ENCODE data around the gene GPC6. TPM values are rescaled to one million over a fixed set of nuclear protein-coding genes. Genes with fewer than 3 reads are reported as not detected.

Gene GPC6
- total RNA-seq, 5 donors from 2014 or later (not counting 1 experiment from before 2014, with no cell fraction given), result 0.03 to 0.18 (median 0.06) TPM; not detected in 2

DNA sequence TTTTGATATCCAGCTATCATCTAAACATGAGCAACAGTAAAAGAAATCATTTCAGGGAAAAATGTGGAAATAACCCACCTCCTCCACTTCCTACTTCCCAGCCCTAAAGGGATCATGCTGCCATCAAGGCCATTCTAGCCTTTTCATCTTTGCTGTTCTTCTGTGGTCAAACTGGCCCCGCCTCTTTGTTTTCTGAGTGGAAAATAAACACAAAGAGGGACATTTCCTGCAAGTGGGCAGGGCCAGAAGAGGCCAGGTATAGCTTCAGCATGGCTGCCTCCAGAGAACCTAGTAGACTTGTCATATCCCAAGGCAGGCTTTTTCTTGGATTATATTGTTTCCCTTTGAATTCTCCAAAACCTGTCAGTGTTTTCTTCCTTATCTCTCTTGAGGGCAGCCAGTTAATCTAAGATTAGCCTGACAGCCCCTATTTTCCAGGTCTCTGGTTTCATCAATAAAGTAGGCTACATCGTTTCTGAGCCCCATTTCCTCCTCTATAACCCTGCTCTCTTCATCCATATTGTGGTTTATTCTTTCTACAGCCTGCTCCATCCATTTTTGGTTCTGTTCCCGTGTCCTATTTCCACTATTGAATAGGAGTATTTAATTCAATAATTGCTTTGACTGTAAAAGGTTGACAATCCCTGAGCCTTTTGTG, 117.6 kb downstream of the GPC6 start:
- ATAC-seq (replicated peaks in 1 of 4), result no peak
- Histone ChIP-seq H3K36me3 (ENCODE audit: control insufficient read depth in 2 of 2, extremely low read depth in 1 of 2, insufficient read depth in 1 of 2, low read length in 1 of 2) (no peaks in the 10 kb centered on the region), H3K9me3 (no peaks in the 10 kb centered on the region), H3K4me1 (ENCODE audit: control insufficient read depth in 1 of 2, extremely low read depth in 1 of 2, insufficient read depth in 2 of 2, low read length in 2 of 2) (no peaks in the 10 kb centered on the region), H3K4me3 (ENCODE audit: control insufficient read depth in 1 of 2, extremely low read depth in 1 of 2, low read length in 1 of 2) (no peak overlapping the region), H3K27ac (ENCODE audit: low read length) (no peak overlapping the region), H3K27me3 (replicated peaks in 1 of 2; ENCODE audit: control insufficient read depth in 2 of 2, extremely low read depth in 1 of 2, insufficient read depth in 2 of 2, low read length in 1 of 2) (no peaks in the 10 kb centered on the region)
- H3K36me3 Mint-ChIP-seq, result no peaks in the 10 kb centered on the region
- no peak overlapping the region for H3K4me3 Mint-ChIP-seq
- H3K27me3 Mint-ChIP-seq, result no peaks in the 10 kb centered on the region
- no CpG with 5 or more reads among the region's 3 CpGs for WGBS (ENCODE audit: insufficient coverage)
- no peak for DNase-seq
- CTCF ChIA-PET, result no interaction called here
- no peak overlapping the region for H3K27ac Mint-ChIP-seq
- peaks cover 5 to 7% (median 6%) of the 10 kb centered on the region in 3 donors for H3K9me3 Mint-ChIP-seq
- H3K4me1 Mint-ChIP-seq, result no peaks in the 10 kb centered on the region
- POLR2A ChIA-PET, result no interaction called here

DNA sequence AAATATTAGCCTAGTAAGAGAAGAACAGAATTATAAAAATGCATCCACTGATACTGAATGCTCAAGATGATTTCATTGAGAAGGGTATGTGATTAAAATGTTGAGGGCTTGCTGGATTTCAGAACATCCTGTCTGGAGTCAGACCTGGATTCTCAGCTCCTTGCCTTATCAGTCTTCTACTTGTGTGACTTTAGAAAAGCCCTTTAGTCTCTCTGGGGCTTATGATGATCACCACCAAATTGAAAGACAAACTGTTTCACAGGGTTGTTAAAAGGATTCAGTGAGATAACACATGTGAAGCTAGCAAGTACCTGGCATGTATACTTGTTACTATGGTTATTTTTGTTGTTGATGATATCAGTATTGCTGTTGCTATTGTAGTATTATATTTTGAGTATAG, 118.4 kb downstream of the GPC6 start:
- ATAC-seq (replicated peaks in 1 of 4) (no peak), DNase-seq (no peak)
- no peak overlapping the region for H3K4me3 ChIP-seq (ENCODE audit: control insufficient read depth in 1 of 2, extremely low read depth in 1 of 2, low read length in 1 of 2)
- Mint-ChIP-seq H3K4me3 (no peak overlapping the region), H3K4me1 (no peaks in the 10 kb centered on the region), H3K36me3 (no peaks in the 10 kb centered on the region), H3K9me3 (peaks cover 5 to 7% (median 6%) of the 10 kb centered on the region in 3 donors), H3K27me3 (no peaks in the 10 kb centered on the region), H3K27ac (no peak overlapping the region)
- POLR2A ChIA-PET, result no interaction called here
- H3K4me1 ChIP-seq (ENCODE audit: control insufficient read depth in 1 of 2, extremely low read depth in 1 of 2, insufficient read depth in 2 of 2, low read length in 2 of 2), result no peaks in the 10 kb centered on the region
- H3K27ac ChIP-seq (ENCODE audit: low read length), result no peak overlapping the region
- H3K27me3 ChIP-seq (replicated peaks in 1 of 2; ENCODE audit: control insufficient read depth in 2 of 2, extremely low read depth in 1 of 2, insufficient read depth in 2 of 2, low read length in 1 of 2), result no peaks in the 10 kb centered on the region
- CTCF ChIA-PET, result no interaction called here
- no peaks in the 10 kb centered on the region for H3K9me3 ChIP-seq
- no peaks in the 10 kb centered on the region for H3K36me3 ChIP-seq (ENCODE audit: control insufficient read depth in 2 of 2, extremely low read depth in 1 of 2, insufficient read depth in 1 of 2, low read length in 1 of 2)

DNA sequence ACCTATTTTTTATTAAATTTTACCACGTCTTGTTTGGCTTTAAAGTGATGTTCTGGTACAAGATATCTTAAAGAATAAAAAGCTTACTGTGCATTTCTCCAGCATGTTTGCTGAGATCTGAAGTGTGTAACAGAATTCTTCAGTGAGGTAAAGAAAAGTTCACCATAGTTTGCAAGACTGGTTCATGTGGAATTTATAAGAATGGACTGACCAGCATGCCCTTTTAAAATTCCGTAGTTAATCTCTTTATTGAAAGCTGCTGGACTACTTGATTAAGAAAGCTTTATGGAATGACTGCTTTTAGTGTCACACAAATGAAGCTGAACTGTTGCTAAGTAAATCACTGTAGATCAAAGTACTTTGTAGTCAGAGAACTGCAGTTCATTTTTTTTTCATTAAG, 119.2 kb downstream of the GPC6 start:
- Mint-ChIP-seq H3K36me3 (no peaks in the 10 kb centered on the region), H3K9me3 (peaks cover 5 to 7% (median 6%) of the 10 kb centered on the region in 3 donors), H3K4me3 (no peak overlapping the region)

DNA sequence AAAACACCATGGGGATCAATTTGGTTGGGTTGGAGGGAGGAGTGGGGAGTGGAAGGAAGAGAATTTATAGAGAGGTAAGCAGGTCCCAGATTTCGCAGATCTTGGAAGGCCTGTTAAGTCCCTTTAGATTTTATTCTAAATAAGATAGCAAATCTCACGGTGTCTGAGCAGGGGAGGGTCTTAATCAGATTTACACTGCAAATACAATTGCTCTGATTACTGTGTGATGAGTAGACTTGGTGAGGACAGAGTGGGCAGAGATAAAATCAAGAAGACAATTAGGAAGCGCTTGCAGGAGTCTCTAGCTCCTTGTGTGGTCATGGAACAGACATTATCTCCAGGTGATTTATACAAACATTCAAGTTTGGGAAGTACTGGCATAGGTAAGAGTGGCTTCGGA, 126.0 kb downstream of the GPC6 start:
- no peaks in the 10 kb centered on the region for H3K9me3 ChIP-seq
- ChIA-PET POLR2A (no interaction called here), CTCF (interaction anchor here in 1 of 2 donors (0.5 kb wide), 1 partner anchor 14 kb away, joined by 3 read pairs; no protein-coding TSS in a partner anchor)
- peaks cover 0 to 6% (median 6%) of the 10 kb centered on the region in 3 donors for H3K9me3 Mint-ChIP-seq
- ATAC-seq (replicated peaks in 1 of 4) (no peak), DNase-seq (no peak)
- H3K27ac Mint-ChIP-seq, result no peak overlapping the region
- H3K36me3 Mint-ChIP-seq, result no peaks in the 10 kb centered on the region
- H3K27me3 Mint-ChIP-seq, result no peaks in the 10 kb centered on the region
- H3K27me3 ChIP-seq (replicated peaks in 1 of 2; ENCODE audit: control insufficient read depth in 2 of 2, extremely low read depth in 1 of 2, insufficient read depth in 2 of 2, low read length in 1 of 2), result no peaks in the 10 kb centered on the region
- 90% methylated on average over 2 of the region's 4 CpGs for WGBS (ENCODE audit: insufficient coverage)
- no peaks in the 10 kb centered on the region for H3K4me1 ChIP-seq (ENCODE audit: control insufficient read depth in 1 of 2, extremely low read depth in 1 of 2, insufficient read depth in 2 of 2, low read length in 2 of 2)
- H3K4me3 ChIP-seq (ENCODE audit: control insufficient read depth in 1 of 2, extremely low read depth in 1 of 2, low read length in 1 of 2), result no peak overlapping the region
- H3K36me3 ChIP-seq (ENCODE audit: control insufficient read depth in 2 of 2, extremely low read depth in 1 of 2, insufficient read depth in 1 of 2, low read length in 1 of 2), result no peaks in the 10 kb centered on the region
- no peak overlapping the region for H3K4me3 Mint-ChIP-seq
- no peak overlapping the region for H3K27ac ChIP-seq (ENCODE audit: low read length)
- no peaks in the 10 kb centered on the region for H3K4me1 Mint-ChIP-seq

More for the DNA sequence above, 119.2 kb downstream of the GPC6 start:
- Histone ChIP-seq H3K36me3 (ENCODE audit: control insufficient read depth in 2 of 2, extremely low read depth in 1 of 2, insufficient read depth in 1 of 2, low read length in 1 of 2) (no peaks in the 10 kb centered on the region), H3K4me3 (ENCODE audit: control insufficient read depth in 1 of 2, extremely low read depth in 1 of 2, low read length in 1 of 2) (no peak overlapping the region), H3K27me3 (replicated peaks in 1 of 2; ENCODE audit: control insufficient read depth in 2 of 2, extremely low read depth in 1 of 2, insufficient read depth in 2 of 2, low read length in 1 of 2) (no peaks in the 10 kb centered on the region), H3K27ac (ENCODE audit: low read length) (no peak overlapping the region), H3K4me1 (ENCODE audit: control insufficient read depth in 1 of 2, extremely low read depth in 1 of 2, insufficient read depth in 2 of 2, low read length in 2 of 2) (no peaks in the 10 kb centered on the region), H3K9me3 (no peaks in the 10 kb centered on the region)
- 78% methylated on average over 1 of the region's 2 CpGs for WGBS (ENCODE audit: insufficient coverage)
- no peaks in the 10 kb centered on the region for H3K27me3 Mint-ChIP-seq
- H3K27ac Mint-ChIP-seq, result no peak overlapping the region
- ChIA-PET CTCF (no interaction called here), POLR2A (no interaction called here)
- no peaks in the 10 kb centered on the region for H3K4me1 Mint-ChIP-seq
- no peak for ATAC-seq (replicated peaks in 1 of 4)
- no peak for DNase-seq

DNA sequence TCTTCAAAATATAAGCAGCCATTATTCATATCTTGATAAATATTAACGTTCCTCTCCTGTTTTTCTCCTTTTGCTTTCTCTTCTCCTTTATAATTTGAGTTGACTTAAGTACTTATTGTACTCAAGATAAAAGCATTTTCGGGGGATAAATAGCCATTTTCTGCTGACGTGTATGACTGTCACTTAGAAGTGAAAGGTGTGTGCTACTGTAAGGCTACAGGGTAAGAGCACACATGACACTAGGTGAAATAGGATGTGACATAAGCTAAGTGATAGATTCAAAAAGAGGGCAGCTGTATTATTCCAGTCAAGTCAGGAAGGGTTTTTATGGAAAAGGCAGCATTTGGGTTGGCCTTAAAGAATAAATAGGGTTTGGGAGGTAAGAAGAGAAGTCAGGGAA, 128.5 kb downstream of the GPC6 start:
- H3K4me3 Mint-ChIP-seq, result no peak overlapping the region
- ChIA-PET POLR2A (no interaction called here), CTCF (no interaction called here)
- ATAC-seq (replicated peaks in 1 of 4) (no peak), DNase-seq (no peak)
- no peak overlapping the region for H3K27ac Mint-ChIP-seq
- WGBS (ENCODE audit: insufficient coverage), result no CpG with 5 or more reads among the region's 3 CpGs
- Histone ChIP-seq H3K36me3 (ENCODE audit: control insufficient read depth in 2 of 2, extremely low read depth in 1 of 2, insufficient read depth in 1 of 2, low read length in 1 of 2) (no peaks in the 10 kb centered on the region), H3K27me3 (replicated peaks in 1 of 2; ENCODE audit: control insufficient read depth in 2 of 2, extremely low read depth in 1 of 2, insufficient read depth in 2 of 2, low read length in 1 of 2) (no peaks in the 10 kb centered on the region), H3K9me3 (no peaks in the 10 kb centered on the region), H3K4me3 (ENCODE audit: control insufficient read depth in 1 of 2, extremely low read depth in 1 of 2, low read length in 1 of 2) (no peak overlapping the region), H3K27ac (ENCODE audit: low read length) (no peak overlapping the region), H3K4me1 (ENCODE audit: control insufficient read depth in 1 of 2, extremely low read depth in 1 of 2, insufficient read depth in 2 of 2, low read length in 2 of 2) (no peaks in the 10 kb centered on the region)
- H3K9me3 Mint-ChIP-seq, result peaks cover 0 to 6% (median 6%) of the 10 kb centered on the region in 3 donors
- H3K4me1 Mint-ChIP-seq, result no peaks in the 10 kb centered on the region
- H3K27me3 Mint-ChIP-seq, result no peaks in the 10 kb centered on the region
- no peaks in the 10 kb centered on the region for H3K36me3 Mint-ChIP-seq

DNA sequence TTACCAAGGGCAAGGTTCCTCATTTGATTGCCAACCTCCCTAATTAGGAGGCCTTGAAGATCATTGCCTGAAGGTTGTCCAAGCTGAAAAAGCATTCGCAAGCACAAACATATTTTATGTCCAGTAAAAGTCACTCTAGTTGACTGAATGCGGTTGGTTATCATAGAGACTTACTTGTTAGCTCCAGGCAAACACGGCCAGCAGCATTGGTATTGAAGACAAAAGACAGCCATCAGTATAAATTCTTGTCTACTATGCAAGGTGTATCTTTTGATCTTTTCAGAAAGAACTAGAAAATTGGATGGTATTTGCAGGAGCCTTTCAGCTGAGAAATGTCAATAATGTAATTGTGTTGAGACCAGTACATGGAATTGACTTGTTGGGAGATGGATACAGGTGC, 129.9 kb downstream of the GPC6 start:
- Histone ChIP-seq H3K4me1 (ENCODE audit: control insufficient read depth in 1 of 2, extremely low read depth in 1 of 2, insufficient read depth in 2 of 2, low read length in 2 of 2) (no peaks in the 10 kb centered on the region), H3K27ac (ENCODE audit: low read length) (no peak overlapping the region), H3K36me3 (ENCODE audit: control insufficient read depth in 2 of 2, extremely low read depth in 1 of 2, insufficient read depth in 1 of 2, low read length in 1 of 2) (no peaks in the 10 kb centered on the region), H3K4me3 (ENCODE audit: control insufficient read depth in 1 of 2, extremely low read depth in 1 of 2, low read length in 1 of 2) (no peak overlapping the region), H3K9me3 (no peaks in the 10 kb centered on the region), H3K27me3 (replicated peaks in 1 of 2; ENCODE audit: control insufficient read depth in 2 of 2, extremely low read depth in 1 of 2, insufficient read depth in 2 of 2, low read length in 1 of 2) (no peaks in the 10 kb centered on the region)
- no peaks in the 10 kb centered on the region for H3K27me3 Mint-ChIP-seq
- ATAC-seq (replicated peaks in 1 of 4) (no peak), DNase-seq (no peak)
- POLR2A ChIA-PET, result no interaction called here
- CTCF ChIA-PET, result no interaction called here
- WGBS (ENCODE audit: insufficient coverage), result 90% methylated on average over 2 of the region's 3 CpGs
- H3K9me3 Mint-ChIP-seq, result peaks cover 0 to 6% (median 6%) of the 10 kb centered on the region in 3 donors
- no peaks in the 10 kb centered on the region for H3K4me1 Mint-ChIP-seq
- H3K27ac Mint-ChIP-seq, result no peak overlapping the region
- no peaks in the 10 kb centered on the region for H3K36me3 Mint-ChIP-seq
- no peak overlapping the region for H3K4me3 Mint-ChIP-seq

DNA sequence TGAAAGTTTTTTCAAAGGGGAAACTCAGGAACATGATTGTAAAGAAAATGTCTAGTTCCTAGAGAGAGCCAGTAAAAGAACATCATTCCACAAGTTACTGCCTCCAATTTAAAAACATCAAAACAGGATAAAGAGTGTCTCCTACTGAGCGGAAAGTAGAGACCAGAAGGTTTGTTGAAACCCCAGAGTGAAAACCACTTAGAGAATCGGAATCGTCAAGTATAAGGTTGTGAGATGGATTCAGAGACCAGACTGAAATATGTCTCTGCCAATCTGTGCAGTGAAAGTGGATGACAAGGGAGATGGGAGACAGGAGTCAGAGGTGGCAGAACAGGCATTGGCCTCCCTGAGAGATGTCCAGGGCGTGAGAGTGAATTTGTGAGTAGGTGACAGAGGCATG, 133.4 kb downstream of the GPC6 start:
- DNase-seq (no peak), ATAC-seq (replicated peaks in 1 of 4) (no peak)
- Histone ChIP-seq H3K36me3 (ENCODE audit: control insufficient read depth in 2 of 2, extremely low read depth in 1 of 2, insufficient read depth in 1 of 2, low read length in 1 of 2) (no peaks in the 10 kb centered on the region), H3K4me1 (ENCODE audit: control insufficient read depth in 1 of 2, extremely low read depth in 1 of 2, insufficient read depth in 2 of 2, low read length in 2 of 2) (no peaks in the 10 kb centered on the region), H3K27ac (ENCODE audit: low read length) (no peak overlapping the region), H3K27me3 (replicated peaks in 1 of 2; ENCODE audit: control insufficient read depth in 2 of 2, extremely low read depth in 1 of 2, insufficient read depth in 2 of 2, low read length in 1 of 2) (no peaks in the 10 kb centered on the region), H3K9me3 (no peaks in the 10 kb centered on the region), H3K4me3 (ENCODE audit: control insufficient read depth in 1 of 2, extremely low read depth in 1 of 2, low read length in 1 of 2) (no peak overlapping the region)
- Mint-ChIP-seq H3K36me3 (no peaks in the 10 kb centered on the region), H3K4me3 (no peak overlapping the region), H3K27me3 (no peaks in the 10 kb centered on the region), H3K9me3 (peaks cover 0 to 9% (median 9%) of the 10 kb centered on the region in 3 donors), H3K4me1 (no peaks in the 10 kb centered on the region), H3K27ac (no peak overlapping the region)
- 79% methylated on average over 3 of the region's 4 CpGs for WGBS (ENCODE audit: insufficient coverage)
- CTCF ChIA-PET, result no interaction called here
- POLR2A ChIA-PET, result no interaction called here

All from T-cell (primary cell).